Measurements from ENCODE around the gene SETD7.
A peak's percentile ranks its signal among the peaks of the same experiment; 100 is the strongest.

The SETD7 gene

DNA sequence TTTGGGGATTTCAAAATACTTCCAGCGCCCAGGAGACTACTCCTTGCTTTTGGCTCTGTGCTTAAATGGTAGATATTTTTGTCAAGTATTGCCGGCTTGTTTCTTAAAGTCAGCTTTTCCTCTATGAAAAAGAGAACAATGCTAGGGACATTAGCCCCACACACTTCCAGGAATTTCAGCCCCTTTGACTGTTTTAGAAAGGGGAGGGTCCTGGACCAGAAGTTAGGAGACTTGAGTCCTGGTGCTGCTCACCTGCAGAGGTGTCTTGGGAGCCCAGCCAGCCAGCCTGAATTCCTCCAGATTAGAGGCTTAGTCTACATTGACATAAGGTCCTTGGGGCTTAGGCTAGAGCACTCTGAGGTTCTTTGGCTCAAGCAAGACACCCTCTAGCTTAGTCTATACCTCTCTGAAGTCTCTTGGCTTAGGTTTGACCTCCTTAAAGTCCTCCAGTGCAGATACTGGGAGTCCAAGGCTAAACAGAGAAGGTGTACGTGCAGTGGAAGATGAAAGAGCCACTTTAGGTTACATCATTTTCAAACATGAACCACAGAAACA, 1.6 kb upstream of the SETD7 start:
- DNase-seq (ENCODE audit: extremely low read depth, low read depth) = no peak
- TF ChIP-seq, protein P1, sequence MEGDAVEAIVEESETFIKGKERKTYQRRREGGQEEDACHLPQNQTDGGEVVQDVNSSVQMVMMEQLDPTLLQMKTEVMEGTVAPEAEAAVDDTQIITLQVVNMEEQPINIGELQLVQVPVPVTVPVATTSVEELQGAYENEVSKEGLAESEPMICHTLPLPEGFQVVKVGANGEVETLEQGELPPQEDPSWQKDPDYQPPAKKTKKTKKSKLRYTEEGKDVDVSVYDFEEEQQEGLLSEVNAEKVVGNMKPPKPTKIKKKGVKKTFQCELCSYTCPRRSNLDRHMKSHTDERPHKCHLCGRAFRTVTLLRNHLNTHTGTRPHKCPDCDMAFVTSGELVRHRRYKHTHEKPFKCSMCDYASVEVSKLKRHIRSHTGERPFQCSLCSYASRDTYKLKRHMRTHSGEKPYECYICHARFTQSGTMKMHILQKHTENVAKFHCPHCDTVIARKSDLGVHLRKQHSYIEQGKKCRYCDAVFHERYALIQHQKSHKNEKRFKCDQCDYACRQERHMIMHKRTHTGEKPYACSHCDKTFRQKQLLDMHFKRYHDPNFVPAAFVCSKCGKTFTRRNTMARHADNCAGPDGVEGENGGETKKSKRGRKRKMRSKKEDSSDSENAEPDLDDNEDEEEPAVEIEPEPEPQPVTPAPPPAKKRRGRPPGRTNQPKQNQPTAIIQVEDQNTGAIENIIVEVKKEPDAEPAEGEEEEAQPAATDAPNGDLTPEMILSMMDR (IDR thresholded peaks at IDR 0.05; ENCODE audit: low read depth, low read length, missing control alignments) = no peak
- H3K4me3 ChIP-seq (replicated peaks; ENCODE audit: low read depth, low read length) = peak overlapping the region; percentile 75

DNA sequence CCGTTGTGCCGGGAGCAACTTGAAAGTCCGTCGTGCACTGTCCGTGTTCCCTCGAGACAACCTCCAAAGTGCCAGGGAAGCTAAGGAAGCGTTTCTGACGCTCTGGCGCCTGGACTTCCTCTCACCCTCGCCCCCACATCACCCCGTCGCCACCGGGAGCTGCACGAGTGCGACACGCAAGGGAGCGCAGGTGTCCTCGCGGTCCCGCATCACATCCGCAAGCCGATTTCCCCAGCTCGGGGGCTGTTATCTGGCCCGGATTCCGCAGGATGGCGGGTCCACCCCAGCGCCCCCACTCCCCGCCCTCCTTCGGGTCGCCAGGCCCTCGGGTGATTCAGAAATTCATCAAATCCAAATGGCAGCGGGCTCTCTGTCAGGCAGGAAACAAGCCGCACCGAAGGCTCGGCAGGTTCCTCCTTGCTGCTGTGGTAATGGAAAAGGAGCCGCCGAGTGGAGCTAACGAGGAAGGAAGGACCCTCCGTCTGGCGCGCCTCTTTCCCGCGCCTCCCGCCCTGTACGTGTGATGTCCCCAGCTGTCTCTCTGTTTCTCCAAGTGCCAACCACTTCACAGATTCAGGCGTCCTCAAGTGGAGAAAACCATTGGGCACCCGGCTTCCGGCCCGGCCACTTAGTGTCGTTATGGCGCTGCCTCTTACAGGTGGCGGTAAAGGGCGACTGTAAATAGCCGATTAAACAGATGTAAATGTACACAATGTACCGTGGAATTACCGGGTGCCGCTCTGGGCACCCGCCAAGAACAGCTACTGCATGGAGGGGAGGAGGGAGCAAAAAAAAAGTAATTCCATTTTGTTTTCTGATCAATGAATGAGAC, 921 bp upstream of the SETD7 start:
- DNase-seq (ENCODE audit: extremely low read depth, low read depth) = no peak
- TF ChIP-seq, protein P1 (IDR thresholded peaks at IDR 0.05; ENCODE audit: low read depth, low read length, missing control alignments) = no peak
- peak overlapping the region; percentile 75 for H3K4me3 ChIP-seq (replicated peaks; ENCODE audit: low read depth, low read length)

DNA sequence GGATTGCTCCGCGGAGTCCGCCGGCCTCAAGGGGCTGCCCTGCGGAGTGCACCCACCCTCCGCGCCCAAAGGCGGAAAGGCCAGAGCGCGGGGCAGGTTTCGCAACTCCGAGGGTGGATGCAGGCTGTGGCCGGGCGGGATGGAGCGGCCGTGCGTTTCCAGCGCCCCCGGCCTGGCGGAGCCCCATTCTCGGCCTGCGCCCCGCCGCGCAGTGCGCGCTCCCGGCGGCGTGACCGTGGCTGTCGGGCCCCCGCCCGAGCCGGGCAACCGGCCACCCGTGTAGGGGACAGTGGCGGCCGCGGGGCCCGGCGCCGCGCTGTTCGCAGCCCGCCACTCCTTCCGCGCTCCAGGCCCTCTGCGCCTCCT, 331 bp downstream of the SETD7 start:
- DNase-seq (ENCODE audit: extremely low read depth, low read depth) = no peak
- TF ChIP-seq, protein P1 (IDR thresholded peaks at IDR 0.05; ENCODE audit: low read depth, low read length, missing control alignments) = no peak
- H3K4me3 ChIP-seq (replicated peaks; ENCODE audit: low read depth, low read length) = peak overlapping the region; percentile 75

DNA sequence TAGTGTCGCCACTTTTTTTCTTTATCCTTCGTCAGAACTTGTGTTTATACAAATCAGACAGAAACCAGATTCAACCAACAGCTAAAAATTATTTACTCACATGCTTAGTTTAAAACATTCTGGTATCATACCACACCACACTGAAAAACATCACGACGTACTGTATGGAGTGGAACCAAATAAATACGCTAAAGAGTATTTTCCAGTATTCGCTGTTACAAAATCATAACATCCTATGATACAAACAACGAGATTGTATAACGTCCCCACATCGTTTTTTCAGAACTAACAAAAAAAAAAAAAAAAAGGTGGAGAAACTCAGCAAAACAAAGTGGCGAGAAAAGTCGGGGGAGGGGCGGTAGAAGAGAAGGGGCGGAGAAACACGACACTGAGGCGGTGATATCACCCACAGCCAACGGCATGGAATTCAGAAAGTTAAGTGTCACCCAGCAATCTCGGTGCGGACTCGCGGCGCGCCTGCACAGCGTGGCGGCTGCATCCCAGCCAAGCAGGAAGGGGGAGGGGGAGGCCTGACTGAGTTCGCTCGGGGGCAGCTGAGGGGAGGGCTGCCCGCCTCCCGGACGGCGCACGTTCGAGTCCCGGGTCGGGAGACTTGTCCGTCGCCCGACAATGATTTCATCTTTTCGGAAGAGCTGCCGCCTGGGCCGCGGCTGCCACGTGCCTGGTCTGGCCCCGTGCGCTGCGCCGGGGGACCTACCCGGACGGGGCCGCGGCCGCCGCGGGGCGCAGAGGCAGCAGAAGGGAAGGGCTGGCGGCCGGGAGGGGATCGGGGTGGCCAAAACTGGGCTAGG, 920 bp downstream of the SETD7 start:
- TF ChIP-seq, protein P1 (IDR thresholded peaks at IDR 0.05; ENCODE audit: low read depth, low read length, missing control alignments) = no peak
- peak overlapping the region; percentile 75 for H3K4me3 ChIP-seq (replicated peaks; ENCODE audit: low read depth, low read length)
- DNase-seq (ENCODE audit: extremely low read depth, low read depth) = peak; percentile 61

DNA sequence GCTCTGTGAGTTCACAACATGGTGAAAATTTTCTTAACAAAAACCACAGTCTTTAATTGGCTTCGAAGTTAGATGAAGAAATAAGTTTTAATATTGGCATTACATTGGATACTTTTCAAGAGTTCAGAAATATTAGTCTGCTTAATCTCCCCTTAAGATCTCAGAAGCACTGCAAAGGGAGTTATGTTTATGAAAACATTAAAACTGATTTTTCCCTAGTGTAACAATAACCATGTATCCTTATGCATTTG, 1.5 kb downstream of the SETD7 start:
- TF ChIP-seq, protein P1 (IDR thresholded peaks at IDR 0.05; ENCODE audit: low read depth, low read length, missing control alignments) = no peak
- H3K4me3 ChIP-seq (replicated peaks; ENCODE audit: low read depth, low read length) = peak overlapping the region; percentile 75
- DNase-seq (ENCODE audit: extremely low read depth, low read depth) = no peak

DNA sequence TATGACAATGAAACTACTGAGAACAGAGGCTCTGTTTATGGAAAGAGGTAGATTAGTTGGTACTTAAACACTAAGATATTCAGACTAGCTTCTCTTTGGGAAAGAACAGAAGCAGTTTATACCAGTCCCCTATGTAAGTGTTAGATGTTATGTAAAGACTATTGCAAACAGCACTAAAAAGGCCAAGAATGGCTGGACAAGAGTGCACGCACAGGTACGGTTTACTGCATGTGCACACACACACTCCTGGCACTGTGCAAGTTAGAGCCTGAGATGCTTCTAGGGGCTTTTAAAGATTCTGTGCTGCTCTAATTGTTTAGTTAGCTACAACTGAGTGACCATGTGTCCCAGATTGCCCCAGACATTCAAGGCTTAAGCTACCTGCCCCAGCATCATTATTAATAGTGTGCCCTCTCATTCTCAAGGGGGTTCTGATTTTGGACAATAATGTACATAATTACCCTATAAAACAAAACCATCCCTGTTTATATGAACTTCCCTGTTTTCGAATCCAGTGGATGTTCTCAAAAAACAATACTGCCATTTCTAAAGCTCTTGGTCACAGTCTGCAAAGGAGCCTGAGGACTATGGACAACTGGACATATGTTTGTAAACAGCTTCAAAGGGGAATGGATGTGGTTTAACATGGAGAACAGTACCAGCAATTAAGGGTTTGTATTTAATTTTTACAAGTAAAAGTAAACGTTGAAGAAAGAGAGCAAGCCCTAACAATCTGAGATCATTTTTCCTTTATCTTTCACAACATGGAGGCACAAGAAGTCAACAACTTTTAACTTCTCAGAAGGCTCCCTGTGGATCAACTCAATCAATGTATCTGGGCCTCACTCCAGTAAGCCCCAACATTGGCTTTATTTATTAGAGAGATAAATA, 2.0 kb downstream of the SETD7 start:
- no peak for DNase-seq (ENCODE audit: extremely low read depth, low read depth)
- TF ChIP-seq, protein P1 (IDR thresholded peaks at IDR 0.05; ENCODE audit: low read depth, low read length, missing control alignments) = no peak
- peak overlapping the region; percentile 75 for H3K4me3 ChIP-seq (replicated peaks; ENCODE audit: low read depth, low read length)

Measured in HFF-Myc (cell line).